ENCODE measurements around the gene SLC6A13. TPM values are rescaled to one million over a fixed set of nuclear protein-coding genes. Genes with fewer than 3 reads are reported as not detected.
A peak's percentile ranks its signal among the peaks of the same experiment; 100 is the strongest.

The SLC6A13 gene
- total RNA-seq, 1 experiment from 2014 or later: not detected

- no peak for DNase-seq
These were observed 30.6 kb upstream of the SLC6A13 start for GRCh38 chr12:293199-293598.

DNA sequence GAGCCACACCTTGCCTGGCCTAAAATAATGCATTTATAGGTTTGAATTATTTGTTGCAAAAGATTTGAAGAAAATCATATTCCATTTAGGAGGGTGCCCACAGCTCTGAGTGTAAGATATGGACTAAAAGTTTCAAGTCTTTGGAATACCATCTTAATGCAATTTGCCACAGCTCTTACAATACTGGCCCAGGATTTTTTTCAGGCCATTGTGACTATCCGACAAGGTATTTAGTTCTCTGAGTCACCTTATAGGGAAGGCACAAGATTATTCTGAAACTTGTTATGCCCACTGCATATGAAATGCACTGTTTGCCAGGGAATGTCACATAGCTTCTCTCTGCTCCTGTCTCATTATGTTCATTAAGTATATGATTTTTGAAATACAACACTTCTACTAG is 29.6 kb upstream of the SLC6A13 start:
- H3K36me3 ChIP-seq (ENCODE audit: insufficient read depth, low read length): peaks cover 65% of the 10 kb centered on the region
- H3K9me3 ChIP-seq (ENCODE audit: low read length): no peaks in the 10 kb centered on the region
- H3K4me3 ChIP-seq (ENCODE audit: low read length): no peak overlapping the region
- no peaks in the 10 kb centered on the region for H3K9me2 ChIP-seq (replicated peaks; ENCODE audit: insufficient read depth, low read length)
- H3K4me1 ChIP-seq (ENCODE audit: low read length): no peaks in the 10 kb centered on the region
- no peak for DNase-seq
- no peak overlapping the region for H2AFZ ChIP-seq (ENCODE audit: low read length)
- H3K9ac ChIP-seq (ENCODE audit: low read length): no peak overlapping the region
- no peaks in the 10 kb centered on the region for H3K27me3 ChIP-seq (ENCODE audit: low read length)
- H3K79me2 ChIP-seq (ENCODE audit: low read length): peaks cover 19% of the 10 kb centered on the region
- no peak overlapping the region for H3K27ac ChIP-seq (ENCODE audit: low read length)
- no peaks in the 10 kb centered on the region; the same call in 1 of the 2 replicates for H4K20me1 ChIP-seq (ENCODE audit: insufficient read depth, low read depth, low read length)
- H3K4me2 ChIP-seq (ENCODE audit: low read depth, low read length, poor library complexity, severe bottlenecking): no peak overlapping the region

More at GRCh38 chr12:293199-293598, 30.6 kb upstream of the SLC6A13 start:
- H3K36me3 ChIP-seq (ENCODE audit: insufficient read depth, low read length): peaks cover 68% of the 10 kb centered on the region
- H3K4me2 ChIP-seq (ENCODE audit: low read depth, low read length, poor library complexity, severe bottlenecking): no peak overlapping the region
- no peaks in the 10 kb centered on the region for H3K9me3 ChIP-seq (ENCODE audit: low read length)
- H4K20me1 ChIP-seq (ENCODE audit: insufficient read depth, low read depth, low read length): no peaks in the 10 kb centered on the region; the same call in 1 of the 2 replicates
- H3K4me3 ChIP-seq (ENCODE audit: low read length): no peak overlapping the region
- H3K27me3 ChIP-seq (ENCODE audit: low read length): no peaks in the 10 kb centered on the region
- H3K4me1 ChIP-seq (ENCODE audit: low read length): no peaks in the 10 kb centered on the region
- H3K27ac ChIP-seq (ENCODE audit: low read length): no peak overlapping the region
- no peaks in the 10 kb centered on the region for H3K9me2 ChIP-seq (replicated peaks; ENCODE audit: insufficient read depth, low read length)
- no peak overlapping the region for H2AFZ ChIP-seq (ENCODE audit: low read length)
- no peak overlapping the region for H3K9ac ChIP-seq (ENCODE audit: low read length)
- peaks cover 22% of the 10 kb centered on the region for H3K79me2 ChIP-seq (ENCODE audit: low read length)

GRCh38 chr12:291153-291723 is 28.6 kb upstream of the SLC6A13 start:
- Histone ChIP-seq H3K4me3 (ENCODE audit: low read length) (no peak overlapping the region), H3K27me3 (ENCODE audit: low read length) (no peaks in the 10 kb centered on the region), H3K79me2 (ENCODE audit: low read length) (peaks cover 28% of the 10 kb centered on the region), H3K4me1 (ENCODE audit: low read length) (peaks cover 4% of the 10 kb centered on the region; the same call in 1 of the 2 replicates), H4K20me1 (ENCODE audit: insufficient read depth, low read depth, low read length) (no peaks in the 10 kb centered on the region; the same call in 1 of the 2 replicates), H3K27ac (ENCODE audit: low read length) (no peak overlapping the region), H3K9me2 (replicated peaks; ENCODE audit: insufficient read depth, low read length) (no peaks in the 10 kb centered on the region), H2AFZ (ENCODE audit: low read length) (no peak overlapping the region), H3K9ac (ENCODE audit: low read length) (no peak overlapping the region), H3K36me3 (ENCODE audit: insufficient read depth, low read length) (peaks cover 66% of the 10 kb centered on the region), H3K9me3 (ENCODE audit: low read length) (no peaks in the 10 kb centered on the region), H3K4me2 (ENCODE audit: low read depth, low read length, poor library complexity, severe bottlenecking) (no peak overlapping the region)
- DNase-seq: no peak

- DNase-seq: no peak
- no peak overlapping the region for H3K9ac ChIP-seq (ENCODE audit: low read length)
- no peak overlapping the region for H3K27ac ChIP-seq (ENCODE audit: low read length)
- H3K9me2 ChIP-seq (replicated peaks; ENCODE audit: insufficient read depth, low read length): no peaks in the 10 kb centered on the region
- no peak overlapping the region for H3K4me2 ChIP-seq (ENCODE audit: low read depth, low read length, poor library complexity, severe bottlenecking)
- peaks cover 29% of the 10 kb centered on the region for H3K79me2 ChIP-seq (ENCODE audit: low read length)
- H3K4me1 ChIP-seq (ENCODE audit: low read length): peaks cover 4% of the 10 kb centered on the region; the same call in 1 of the 2 replicates
- peaks cover 67% of the 10 kb centered on the region for H3K36me3 ChIP-seq (ENCODE audit: insufficient read depth, low read length)
- H3K9me3 ChIP-seq (ENCODE audit: low read length): no peaks in the 10 kb centered on the region
- no peak overlapping the region for H2AFZ ChIP-seq (ENCODE audit: low read length)
- H3K4me3 ChIP-seq (ENCODE audit: low read length): no peak overlapping the region
- H3K27me3 ChIP-seq (ENCODE audit: low read length): no peaks in the 10 kb centered on the region
- no peaks in the 10 kb centered on the region; the same call in 1 of the 2 replicates for H4K20me1 ChIP-seq (ENCODE audit: insufficient read depth, low read depth, low read length)
These were observed 26.1 kb upstream of the SLC6A13 start for GRCh38 chr12:288687-289086.

- Histone ChIP-seq H3K36me3 (ENCODE audit: insufficient read depth, low read length) (peaks cover 60% of the 10 kb centered on the region), H3K27ac (ENCODE audit: low read length) (no peak overlapping the region), H3K4me1 (ENCODE audit: low read length) (peaks cover 4% of the 10 kb centered on the region; the same call in 1 of the 2 replicates), H3K27me3 (ENCODE audit: low read length) (no peaks in the 10 kb centered on the region), H3K9me3 (ENCODE audit: low read length) (no peaks in the 10 kb centered on the region), H3K79me2 (ENCODE audit: low read length) (peaks cover 29% of the 10 kb centered on the region), H4K20me1 (ENCODE audit: insufficient read depth, low read depth, low read length) (no peaks in the 10 kb centered on the region; the same call in 1 of the 2 replicates), H3K9ac (ENCODE audit: low read length) (no peak overlapping the region), H3K4me2 (ENCODE audit: low read depth, low read length, poor library complexity, severe bottlenecking) (no peak overlapping the region), H3K4me3 (ENCODE audit: low read length) (no peak overlapping the region), H2AFZ (ENCODE audit: low read length) (no peak overlapping the region), H3K9me2 (replicated peaks; ENCODE audit: insufficient read depth, low read length) (no peaks in the 10 kb centered on the region)
- no peak for DNase-seq
These were observed 24.1 kb upstream of the SLC6A13 start for GRCh38 chr12:286531-287300.

- H3K79me2 ChIP-seq (ENCODE audit: low read length): no peaks in the 10 kb centered on the region
- H3K4me3 ChIP-seq (ENCODE audit: low read length): no peak overlapping the region
- no peak for DNase-seq
- H3K27ac ChIP-seq (ENCODE audit: low read length): no peak overlapping the region
- H3K36me3 ChIP-seq (ENCODE audit: insufficient read depth, low read length): peaks cover 4% of the 10 kb centered on the region; the same call in 1 of the 2 replicates
- no peak overlapping the region for H2AFZ ChIP-seq (ENCODE audit: low read length)
- peaks cover 15% of the 10 kb centered on the region for H3K4me1 ChIP-seq (ENCODE audit: low read length)
- no peaks in the 10 kb centered on the region for H4K20me1 ChIP-seq (ENCODE audit: insufficient read depth, low read depth, low read length)
- H3K4me2 ChIP-seq (ENCODE audit: low read depth, low read length, poor library complexity, severe bottlenecking): no peak overlapping the region
- H3K27me3 ChIP-seq (ENCODE audit: low read length): no peaks in the 10 kb centered on the region
- no peaks in the 10 kb centered on the region for H3K9me3 ChIP-seq (ENCODE audit: low read length)
- no peak overlapping the region for H3K9ac ChIP-seq (ENCODE audit: low read length)
- no peaks in the 10 kb centered on the region for H3K9me2 ChIP-seq (replicated peaks; ENCODE audit: insufficient read depth, low read length)
These were observed 15.4 kb upstream of the SLC6A13 start for GRCh38 chr12:278046-278445.

- Histone ChIP-seq H3K79me2 (ENCODE audit: low read length) (no peaks in the 10 kb centered on the region), H3K9ac (ENCODE audit: low read length) (no peak overlapping the region), H3K4me3 (ENCODE audit: low read length) (no peak overlapping the region), H3K4me1 (ENCODE audit: low read length) (peaks cover 15% of the 10 kb centered on the region), H3K4me2 (ENCODE audit: low read depth, low read length, poor library complexity, severe bottlenecking) (peak overlapping the region; percentile 22), H4K20me1 (ENCODE audit: insufficient read depth, low read depth, low read length) (no peaks in the 10 kb centered on the region), H2AFZ (ENCODE audit: low read length) (no peak overlapping the region), H3K36me3 (ENCODE audit: insufficient read depth, low read length) (no peaks in the 10 kb centered on the region), H3K9me2 (replicated peaks; ENCODE audit: insufficient read depth, low read length) (no peaks in the 10 kb centered on the region), H3K27me3 (ENCODE audit: low read length) (no peaks in the 10 kb centered on the region), H3K9me3 (ENCODE audit: low read length) (no peaks in the 10 kb centered on the region), H3K27ac (ENCODE audit: low read length) (no peak overlapping the region)
- no peak for DNase-seq
These were observed 13.2 kb upstream of the SLC6A13 start for GRCh38 chr12:275812-276211.

DNA sequence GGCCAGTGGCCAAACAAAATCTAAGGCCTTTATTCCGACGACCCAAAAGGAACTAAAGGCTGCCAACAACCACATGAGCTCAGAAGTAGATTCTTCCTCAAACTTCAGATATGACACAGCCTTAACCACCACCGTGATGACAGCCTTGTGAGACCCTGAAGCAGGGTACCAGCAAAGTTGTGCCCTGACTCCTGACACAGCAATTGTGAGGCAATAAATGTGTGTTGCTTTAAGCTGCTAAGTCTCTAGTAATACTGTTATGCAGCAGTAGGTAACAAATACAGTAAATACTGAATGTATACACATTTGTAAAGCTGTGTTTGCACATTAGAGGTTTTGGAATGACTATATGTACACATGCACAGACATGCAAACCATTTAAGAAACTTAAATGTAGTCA is 10.7 kb upstream of the SLC6A13 start:
- DNase-seq: no peak
- H3K9ac ChIP-seq (ENCODE audit: low read length): no peak overlapping the region
- H3K9me3 ChIP-seq (ENCODE audit: low read length): no peaks in the 10 kb centered on the region
- H3K27ac ChIP-seq (ENCODE audit: low read length): no peak overlapping the region
- H3K36me3 ChIP-seq (ENCODE audit: insufficient read depth, low read length): no peaks in the 10 kb centered on the region
- H3K4me2 ChIP-seq (ENCODE audit: low read depth, low read length, poor library complexity, severe bottlenecking): no peak overlapping the region
- H3K27me3 ChIP-seq (ENCODE audit: low read length): no peaks in the 10 kb centered on the region
- H3K4me1 ChIP-seq (ENCODE audit: low read length): peaks cover 15% of the 10 kb centered on the region
- H3K4me3 ChIP-seq (ENCODE audit: low read length): no peak overlapping the region
- H4K20me1 ChIP-seq (ENCODE audit: insufficient read depth, low read depth, low read length): no peaks in the 10 kb centered on the region
- H3K79me2 ChIP-seq (ENCODE audit: low read length): no peaks in the 10 kb centered on the region
- H3K9me2 ChIP-seq (replicated peaks; ENCODE audit: insufficient read depth, low read length): no peaks in the 10 kb centered on the region
- H2AFZ ChIP-seq (ENCODE audit: low read length): no peak overlapping the region

Data from Karpas-422 (cell line).